ENCODE results near the gene MICU2. TPM values are rescaled to one million over a fixed set of nuclear protein-coding genes. Genes with fewer than 3 reads are reported as not detected.

MICU2 gene
- total and polyA plus RNA-seq, 2 of the 13 experiments (the other 11 are each of a cell fraction or from before 2014, with no cell fraction given) = 31.7 to 42.4 TPM

- no peak for TF ChIP-seq HNF1B (CRISPR knock-in tag; IDR thresholded peaks at IDR 0.05)
- 0 out of 2 replicates have a peak, but pooled peaks have one; percentile 18 for TF ChIP-seq THAP11 (CRISPR knock-in tag; IDR thresholded peaks at IDR 0.05)
- TF ChIP-seq ZNF430 (CRISPR knock-in tag; IDR thresholded peaks at IDR 0.05) = no peak
- 0 out of 2 replicates have a peak, but pooled peaks have one; percentile 53 for TF ChIP-seq ZNF703 (CRISPR knock-in tag; IDR thresholded peaks at IDR 0.05; ENCODE audit: borderline replicate concordance)
- TF ChIP-seq SALL1 (CRISPR knock-in tag; IDR thresholded peaks at IDR 0.05) = peak; percentile 54
- TF ChIP-seq PCBP1 (IDR thresholded peaks at IDR 0.05; ENCODE audit: borderline replicate concordance, low read depth, low read length) = no peak
- TF ChIP-seq SOX6 (IDR thresholded peaks at IDR 0.05) = no peak
- no peak; the same call in 1 of the 2 replicates for TF ChIP-seq SOX6 (CRISPR knock-in tag; IDR thresholded peaks at IDR 0.05)
- TF ChIP-seq GPN1 (CRISPR knock-in tag; IDR thresholded peaks at IDR 0.05; ENCODE audit: borderline replicate concordance) = no peak
- no peak for TF ChIP-seq ZNF562 (CRISPR knock-in tag; IDR thresholded peaks at IDR 0.05; ENCODE audit: borderline replicate concordance)
- TF ChIP-seq SMAD9 (CRISPR knock-in tag; IDR thresholded peaks at IDR 0.05) = no peak
- no peak for TF ChIP-seq CERS6 (CRISPR knock-in tag; IDR thresholded peaks at IDR 0.05)
- TF ChIP-seq ZNF263 (CRISPR knock-in tag; IDR thresholded peaks at IDR 0.05) = peak; percentile 77
- TF ChIP-seq MXD4 (CRISPR knock-in tag; IDR thresholded peaks at IDR 0.05) = no peak
- TF ChIP-seq NFATC3 (CRISPR knock-in tag; IDR thresholded peaks at IDR 0.05) = no peak
- no peak for TF ChIP-seq MAFF (IDR thresholded peaks at IDR 0.05; ENCODE audit: low read depth, low read length)
- TF ChIP-seq HCFC1 (IDR thresholded peaks at IDR 0.05; ENCODE audit: low read depth, low read length) = no peak
- no peak; the same call in 1 of the 2 replicates for TF ChIP-seq MED1 (CRISPR knock-in tag; IDR thresholded peaks at IDR 0.05)
- no peak for TF ChIP-seq HDAC6 (IDR thresholded peaks at IDR 0.05; ENCODE audit: low read depth, low read length)
- TF ChIP-seq ZKSCAN5 (CRISPR knock-in tag; IDR thresholded peaks at IDR 0.05) = no peak
- TF ChIP-seq ZNF530 (CRISPR knock-in tag; IDR thresholded peaks at IDR 0.05; ENCODE audit: low read depth) = no peak
- TF ChIP-seq ZNF773 (CRISPR knock-in tag; IDR thresholded peaks at IDR 0.05; ENCODE audit: borderline replicate concordance) = no peak; the same call in 1 of the 2 replicates
- no peak for TF ChIP-seq SMARCC2 (IDR thresholded peaks at IDR 0.05)
- TF ChIP-seq AKAP8 (CRISPR knock-in tag; IDR thresholded peaks at IDR 0.05) = no peak
- no peak for TF ChIP-seq ZFAT (CRISPR knock-in tag; conservative IDR thresholded peaks at IDR 0.05)
- no peak for TF ChIP-seq TOE1 (CRISPR knock-in tag; IDR thresholded peaks at IDR 0.05)
- TF ChIP-seq ZSCAN21 (CRISPR knock-in tag; IDR thresholded peaks at IDR 0.05; ENCODE audit: borderline replicate concordance) = peak; percentile 28; the same call in 1 of the 2 replicates
- no peak for TF ChIP-seq ZNF550 (CRISPR knock-in tag; IDR thresholded peaks at IDR 0.05; ENCODE audit: borderline replicate concordance)
- no peak for TF ChIP-seq SETDB1 (CRISPR knock-in tag; IDR thresholded peaks at IDR 0.05; ENCODE audit: borderline replicate concordance)
- TF ChIP-seq TBX3 (IDR thresholded peaks at IDR 0.05; ENCODE audit: borderline replicate concordance) = no peak
- TF ChIP-seq NFIC (IDR thresholded peaks at IDR 0.05; ENCODE audit: low read length) = no peak
Measured at GRCh38 chr13:21458813-21459701, 144.9 kb downstream of the MICU2 start, which contains the start of gene ZDHHC20 (continued).

Measured in HepG2 (cell line).